HG02970 (cell line): Measurements from ENCODE around the gene HTR1E.
"Not testable (repeated sequence)": the region's sequence is repeated elsewhere in the genome, so short reads cannot be mapped to it uniquely, and the experiment has no call there.

Source experiments
- ATAC-seq: cut with Tn5 transposase; IDR thresholded peaks from one replicate; pipeline ENCODE4 v1.9.1; 2021; ENCODE audit warnings: mild to moderate bottlenecking, moderate library complexity, moderate number of reproducible peaks; ENCODE audit not compliant: unreplicated experiment, low FRiP score

The HTR1E gene

GRCh38 chr6:86969573-86969972 is 32.2 kb downstream of the HTR1E start:
- no peak for ATAC-seq

- ATAC-seq, result no peak
Measured at GRCh38 chr6:86973088-86973487, 35.8 kb downstream of the HTR1E start.

GRCh38 chr6:86978251-86978650 is 40.9 kb downstream of the HTR1E start:
- no peak for ATAC-seq

DNA sequence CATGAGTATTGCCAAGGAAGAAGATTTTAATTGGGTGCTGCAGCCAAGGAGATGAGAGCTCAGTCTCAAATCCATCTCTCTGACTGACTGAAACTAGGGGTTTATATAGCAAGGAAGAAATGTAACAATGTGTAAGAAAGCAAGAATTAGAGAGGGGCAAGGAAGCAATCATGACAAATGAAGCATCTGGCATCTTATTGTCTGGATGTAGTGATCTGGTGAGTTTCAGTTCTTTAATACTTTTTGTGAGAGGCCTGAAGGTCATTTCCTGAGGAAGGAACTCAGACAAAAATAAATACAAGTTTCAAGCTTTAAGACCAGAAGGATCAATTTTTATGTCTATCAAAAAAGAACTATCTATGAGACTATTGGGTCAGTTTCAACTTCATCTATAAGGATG is 64.2 kb downstream of the HTR1E start:
- ATAC-seq, result no peak

- not testable (repeated sequence) for ATAC-seq
Measured at GRCh38 chr6:87002391-87002790, 65.1 kb downstream of the HTR1E start.

DNA sequence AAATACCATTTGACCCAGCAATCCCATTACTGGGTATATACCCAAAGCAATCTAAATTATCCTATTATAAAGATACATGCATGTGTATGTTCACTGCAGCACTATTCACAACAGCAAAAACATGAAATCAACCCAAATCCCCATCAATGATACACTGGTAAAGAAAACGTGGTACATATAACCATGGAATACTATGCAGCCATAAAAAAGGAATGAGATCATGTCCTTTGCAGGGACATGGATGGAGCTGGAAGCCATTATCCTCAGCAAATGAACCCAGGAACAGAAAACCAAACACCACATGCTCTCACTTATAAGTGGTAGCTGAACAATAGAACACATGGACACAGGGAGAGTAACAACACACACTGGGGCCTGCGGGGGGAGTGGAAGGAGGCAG is 69.2 kb downstream of the HTR1E start:
- ATAC-seq, result not testable (repeated sequence)

DNA sequence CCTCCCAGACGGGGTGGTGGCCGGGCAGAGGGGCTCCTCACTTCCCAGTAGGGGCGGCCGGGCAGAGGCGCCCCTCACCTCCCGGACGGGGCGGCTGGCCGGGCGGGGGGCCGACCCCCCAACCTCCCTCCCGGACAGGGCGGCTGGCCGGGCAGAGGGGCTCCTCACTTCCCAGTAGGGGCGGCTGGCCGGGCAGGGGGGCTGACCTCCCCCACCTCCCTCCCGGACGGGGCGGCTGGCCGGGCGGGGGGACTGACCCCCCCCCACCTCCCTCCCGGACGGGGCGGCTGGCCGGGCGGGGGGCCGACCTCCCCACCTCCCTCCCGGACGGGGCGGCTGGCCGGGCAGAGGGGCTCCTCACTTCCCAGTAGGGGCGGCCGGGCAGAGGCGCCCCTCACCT is 72.3 kb downstream of the HTR1E start:
- ATAC-seq, result not testable (repeated sequence)

DNA sequence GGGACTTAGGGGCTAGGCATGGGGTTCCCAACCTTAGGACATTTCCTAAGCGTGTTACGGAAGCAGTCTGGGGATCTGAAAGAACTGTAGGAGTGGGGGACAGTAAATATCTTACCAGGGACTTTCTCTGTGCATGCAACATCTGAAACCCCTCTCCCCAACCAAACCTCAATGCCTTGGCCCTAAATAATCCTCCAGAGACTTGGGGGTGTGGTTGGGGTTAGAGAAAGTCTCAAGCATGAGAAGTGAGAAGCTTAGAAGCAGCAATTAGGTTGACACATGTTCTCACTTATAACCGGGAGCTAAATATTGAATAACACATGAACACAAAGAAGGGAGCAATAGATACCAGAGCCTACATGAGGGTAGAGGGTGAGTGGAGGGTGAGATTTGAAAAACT is 74.7 kb downstream of the HTR1E start:
- no peak for ATAC-seq

DNA sequence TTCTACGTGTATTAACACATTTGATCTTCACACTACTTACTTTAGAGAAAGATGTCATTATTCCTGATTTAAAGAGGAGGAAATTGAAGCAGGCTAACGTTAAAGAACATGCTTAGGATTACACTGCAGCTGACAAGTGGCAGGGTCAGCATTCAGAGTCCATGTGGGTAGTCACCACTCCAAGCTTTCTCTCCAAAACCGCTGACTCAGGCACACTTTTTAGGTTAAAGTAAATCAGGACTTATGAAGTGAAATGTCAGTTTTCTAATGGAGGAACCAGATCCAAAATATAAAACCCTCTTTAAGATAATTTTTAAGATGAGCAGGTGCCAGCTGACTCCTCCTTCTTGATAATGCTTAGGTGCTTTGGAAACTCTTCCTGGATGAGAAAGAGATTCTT is 75.4 kb downstream of the HTR1E start:
- ATAC-seq, result no peak

GRCh38 chr6:87016772-87017171 is 79.4 kb downstream of the HTR1E start:
- no peak for ATAC-seq

- ATAC-seq, result no peak
Measured at GRCh38 chr6:87027021-87027420, 89.7 kb downstream of the HTR1E start.

GRCh38 chr6:87029711-87030314 is 92.5 kb downstream of the HTR1E start:
- ATAC-seq, result no peak

DNA sequence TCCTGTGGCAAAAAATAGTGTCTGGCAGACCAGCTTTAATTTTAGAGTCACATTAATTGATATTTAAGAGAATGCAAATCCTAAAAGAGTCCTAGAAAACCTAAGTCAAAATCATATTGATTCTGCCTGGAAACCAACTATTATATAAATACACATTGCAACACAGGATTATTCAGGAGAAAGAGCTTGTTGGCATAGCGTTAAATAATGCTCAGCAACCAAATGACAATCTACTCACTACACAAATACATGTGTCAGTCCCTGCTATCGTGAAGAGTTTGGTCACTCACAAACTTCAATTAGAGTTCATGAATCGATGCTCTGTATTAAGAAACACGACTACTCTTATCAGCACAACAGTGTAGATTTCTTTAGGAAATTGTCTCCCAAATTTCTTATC is 103.4 kb downstream of the HTR1E start:
- ATAC-seq, result no peak

DNA sequence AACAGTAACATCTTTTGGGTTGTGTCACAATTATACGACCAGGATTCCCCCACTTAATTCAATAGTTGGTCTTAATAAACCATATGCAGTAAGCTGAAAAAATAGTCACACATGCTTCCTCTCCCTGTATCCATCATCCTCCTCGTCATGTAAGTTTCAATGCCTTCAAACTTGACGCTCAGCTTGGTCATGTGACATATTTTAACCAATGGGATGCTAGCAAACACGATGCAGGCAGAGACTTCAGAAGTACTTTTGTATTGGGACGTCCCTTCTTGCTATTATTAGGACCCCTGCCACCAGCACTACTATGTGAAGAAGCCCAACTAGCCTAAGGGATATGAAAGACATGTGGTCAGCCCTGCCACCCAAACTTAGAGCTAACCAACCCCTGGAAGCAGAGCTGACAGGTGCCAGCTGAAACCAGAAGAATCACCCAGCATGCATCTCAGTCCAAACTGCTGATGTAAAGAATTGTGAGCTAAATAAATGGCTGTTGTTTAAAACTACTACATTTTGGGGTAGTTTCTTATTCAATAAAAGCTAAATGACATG is 108.3 kb downstream of the HTR1E start:
- no peak for ATAC-seq

- ATAC-seq, result no peak
Measured at GRCh38 chr6:87049779-87050178, 112.5 kb downstream of the HTR1E start.

GRCh38 chr6:87053312-87053711 is 116.0 kb downstream of the HTR1E start:
- ATAC-seq, result no peak

DNA sequence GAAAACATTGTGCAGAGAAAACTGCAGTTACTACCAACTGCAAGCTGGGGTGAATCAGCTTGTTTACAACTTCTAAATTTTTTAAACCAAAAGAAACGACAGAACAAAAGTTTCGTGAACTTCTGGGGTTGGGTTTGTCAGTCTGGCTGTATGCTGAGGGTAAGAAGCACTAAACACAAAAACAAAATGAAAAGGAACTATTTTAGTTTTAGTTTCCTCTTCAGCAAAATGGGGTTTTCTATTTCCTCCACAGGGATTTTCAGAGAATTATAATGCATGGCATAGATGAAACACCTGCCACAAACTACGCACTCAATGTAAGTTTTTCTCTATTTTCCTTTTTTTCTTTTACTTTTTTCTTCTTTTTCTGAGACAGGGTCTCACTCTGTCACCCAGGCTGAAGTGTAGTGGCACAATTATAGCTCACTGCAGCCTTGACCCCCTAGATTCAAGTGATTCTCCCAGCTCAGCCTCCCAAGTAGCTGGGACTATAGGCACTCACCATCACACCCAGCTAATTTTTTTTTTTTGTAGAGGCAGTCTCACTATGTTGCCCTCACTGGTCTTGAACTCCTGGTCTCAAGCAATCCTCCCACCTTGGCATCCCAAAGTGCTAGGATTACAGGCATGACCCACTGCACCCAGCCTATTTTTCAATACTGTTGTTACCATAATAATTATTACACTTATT is 117.0 kb downstream of the HTR1E start:
- no peak for ATAC-seq

GRCh38 chr6:87059943-87060342 is 122.6 kb downstream of the HTR1E start:
- ATAC-seq, result no peak

DNA sequence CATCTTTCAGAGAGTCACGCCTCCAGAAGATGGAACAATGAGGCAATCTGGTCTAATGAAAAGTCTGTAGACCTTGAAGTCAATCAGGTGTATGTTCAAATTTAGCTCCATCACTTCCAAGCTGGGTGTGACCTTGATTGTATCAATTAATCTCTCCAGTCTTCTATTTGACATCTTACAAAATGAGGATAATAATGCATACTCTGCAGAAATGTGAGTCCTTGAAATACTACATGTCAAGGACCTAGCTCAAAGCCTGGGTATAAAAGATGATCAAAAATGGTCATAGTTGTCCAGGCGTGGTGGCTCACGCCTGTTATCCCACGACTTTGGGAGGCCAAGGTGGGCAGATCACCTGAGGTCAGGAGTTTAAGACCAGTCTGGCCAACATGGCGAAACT is 127.8 kb downstream of the HTR1E start:
- no peak for ATAC-seq
